Measurements from ENCODE around the gene DSCAML1. TPM values are rescaled to one million over a fixed set of nuclear protein-coding genes. Genes with fewer than 3 reads are reported as not detected.

Gene DSCAML1
- total and polyA plus RNA-seq, 2 of the 8 experiments (the other 6 are each of a cell fraction or from before 2014, with no cell fraction given), result 0.19 to 0.24 TPM

GRCh38 chr11:117541211-117541610, 255.8 kb downstream of the DSCAML1 start:
- Histone ChIP-seq H3K4ac (replicated peaks; ENCODE audit: insufficient read length, low read depth, low read length) (no peak overlapping the region), H2BK120ac (replicated peaks; ENCODE audit: low read depth, low read length) (no peak overlapping the region), H2AK5ac (ENCODE audit: low read depth, low read length) (no peak overlapping the region), H3K18ac (ENCODE audit: extremely low read depth, low read length) (no peak overlapping the region), H3K56ac (replicated peaks; ENCODE audit: insufficient read length, low read depth, low read length) (no peak overlapping the region), H3K14ac (ENCODE audit: insufficient read length) (no peak overlapping the region), H2BK20ac (ENCODE audit: low read length) (no peak overlapping the region), H3K23ac (ENCODE audit: insufficient read length) (no peak overlapping the region), H2BK12ac (ENCODE audit: low read depth, low read length) (no peak overlapping the region), H2BK15ac (ENCODE audit: low read length) (no peak overlapping the region), H3K79me1 (ENCODE audit: low read depth, low read length) (no peaks in the 10 kb centered on the region), H3K36me3 (ENCODE audit: control insufficient read depth in 2 of 4, insufficient read depth in 4 of 4, low read length in 3 of 4) (no peaks in the 10 kb centered on the region), H4K5ac (ENCODE audit: insufficient read length, low read depth, low read length) (no peak overlapping the region), H3K9ac (replicated peaks in 1 of 4; ENCODE audit: extremely low read depth in 1 of 4, low read depth in 3 of 4, low read length in 3 of 4) (no peak overlapping the region), H4K20me1 (replicated peaks in 1 of 2; ENCODE audit: control insufficient read depth in 1 of 2, insufficient read depth in 2 of 2, low read length in 2 of 2) (no peaks in the 10 kb centered on the region), H2BK5ac (ENCODE audit: low read depth, low read length) (no peak overlapping the region), H3K27ac (ENCODE audit: low read depth, low read length) (no peak overlapping the region), H2AFZ (ENCODE audit: low read length) (no peak overlapping the region), H3K27me3 (replicated peaks in 1 of 4; ENCODE audit: control insufficient read depth in 3 of 4, extremely low read depth in 1 of 4, insufficient read depth in 3 of 4, low read length in 3 of 4) (peaks cover 0 to 1% (median 0%) of the 10 kb centered on the region in 4 experiments; a peak in 1 of 7 replicates), H3K4me1 (replicated peaks in 1 of 4; ENCODE audit: control insufficient read depth in 3 of 4, insufficient read depth in 4 of 4, low read length in 3 of 4) (peaks cover under 1 to 5% (median 2%) of the 10 kb centered on the region in 4 experiments; a peak in 5 of 7 replicates), H3K4me3 (ENCODE audit: extremely low read depth in 1 of 4, insufficient read depth in 2 of 4, low read depth in 3 of 4, low read length in 4 of 4) (no peak overlapping the region), H3K4me2 (ENCODE audit: insufficient read depth in 1 of 2, low read depth in 2 of 2, low read length in 2 of 2) (no peak overlapping the region), H3K9me3 (ENCODE audit: insufficient read depth in 2 of 2, low read depth in 1 of 2, low read length in 1 of 2) (no peaks in the 10 kb centered on the region), H4K91ac (replicated peaks; ENCODE audit: insufficient read length, low read length) (no peak overlapping the region), H3K23me2 (ENCODE audit: low read depth, low read length) (no peaks in the 10 kb centered on the region), H3K79me2 (ENCODE audit: control insufficient read depth in 1 of 2, insufficient read depth in 2 of 2, low read length in 2 of 2) (no peaks in the 10 kb centered on the region), H4K8ac (ENCODE audit: extremely low read depth, insufficient read depth, low read length) (no peak overlapping the region)
- CTCF ChIA-PET (ENCODE audit: partially characterized antibody), result interaction anchor here (0.6 to 1.8 kb wide), 5 partner anchors 19 to 301 kb away, joined by 3 to 4 read pairs (median 3); no protein-coding TSS in a partner anchor
- WGBS, 2 experiments (ENCODE audit: extremely low coverage in 1 of 2, insufficient coverage in 1 of 2, insufficient read length in 1 of 2, insufficient replicate concordance in 2 of 2, low coverage in 1 of 2, low lambda C conversion rate in 2 of 2, missing lambda C conversion rate in 1 of 2), result 84% methylated on average over 2 of the region's 2 CpGs; no CpG with 5 or more reads in 1 of the 2 experiments
- DNase-seq (ENCODE audit: low read depth in 1 of 2, low spot score in 2 of 2) (no peak), FAIRE-seq (no peak)
- POLR2A ChIA-PET (ENCODE audit: partially characterized antibody), result no interaction called here
- TF ChIP-seq PHF8 (conservative IDR thresholded peaks at IDR 0.05; ENCODE audit: low read depth, low read length) (no peak), ASH2L (IDR thresholded peaks at IDR 0.05; ENCODE audit: low read length) (no peak), MAX (IDR thresholded peaks at IDR 0.05) (no peak), NRF1 (IDR thresholded peaks at IDR 0.05; ENCODE audit: low read depth, low read length) (no peak), RBBP5 (IDR thresholded peaks at IDR 0.05; ENCODE audit: borderline replicate concordance, low read depth, low read length) (no peak), RNF2 (IDR thresholded peaks at IDR 0.05; ENCODE audit: borderline replicate concordance, low read depth, low read length, missing control alignments, poor library complexity, severe bottlenecking) (no peak), CTBP2 (IDR thresholded peaks at IDR 0.05; ENCODE audit: borderline replicate concordance, insufficient read depth, insufficient read length, low read length) (no peak), BRCA1 (IDR thresholded peaks at IDR 0.05; ENCODE audit: low read depth, low read length) (no peak), NANOG (IDR thresholded peaks at IDR 0.05; ENCODE audit: insufficient read depth, low read depth, low read length, poor library complexity, severe bottlenecking) (no peak), CBX5 (IDR thresholded peaks at IDR 0.05; ENCODE audit: low read depth, low read length) (no peak), CBX8 (IDR thresholded peaks at IDR 0.05; ENCODE audit: borderline replicate concordance, low read depth, low read length) (no peak), SIX5 (IDR thresholded peaks at IDR 0.05; ENCODE audit: low read depth, low read length) (no peak), POLR2AphosphoS5 (IDR thresholded peaks at IDR 0.05; ENCODE audit: low read depth, low read length) (no peak), SP2 (IDR thresholded peaks at IDR 0.05; ENCODE audit: low read length) (no peak)

All from H1 (cell line).